HG03108 (cell line): ENCODE results near the gene TGFBR3.

Experiments used
- ATAC-seq: cut with Tn5 transposase; IDR thresholded peaks from one replicate; pipeline ENCODE4 v1.9.1; 2021; ENCODE audit warnings: moderate library complexity; ENCODE audit not compliant: unreplicated experiment

Gene TGFBR3

GRCh38 chr1:91718368-91718767, 167.6 kb downstream of the TGFBR3 start:
- ATAC-seq, result no peak

GRCh38 chr1:91717839-91718238, 168.1 kb downstream of the TGFBR3 start:
- ATAC-seq, result no peak

- ATAC-seq, result no peak
Measured at GRCh38 chr1:91716339-91716738, 169.6 kb downstream of the TGFBR3 start.

GRCh38 chr1:91715416-91716000, 170.4 kb downstream of the TGFBR3 start:
- no peak for ATAC-seq

GRCh38 chr1:91714867-91715381, 171.0 kb downstream of the TGFBR3 start:
- ATAC-seq, result no peak

GRCh38 chr1:91712981-91713841, 172.7 kb downstream of the TGFBR3 start:
- ATAC-seq, result peak; percentile 72

- no peak for ATAC-seq
Measured at GRCh38 chr1:91712393-91712792, 173.6 kb downstream of the TGFBR3 start.

GRCh38 chr1:91711504-91712247, 174.3 kb downstream of the TGFBR3 start:
- no peak for ATAC-seq

- no peak for ATAC-seq
Measured at GRCh38 chr1:91710261-91710660, 175.7 kb downstream of the TGFBR3 start.

GRCh38 chr1:91708691-91709090, 177.3 kb downstream of the TGFBR3 start:
- no peak for ATAC-seq

GRCh38 chr1:91707890-91708218, 178.1 kb downstream of the TGFBR3 start:
- no peak for ATAC-seq

- ATAC-seq, result no peak
Measured at GRCh38 chr1:91707114-91707889, 178.6 kb downstream of the TGFBR3 start.

GRCh38 chr1:91706140-91706957, 179.6 kb downstream of the TGFBR3 start:
- ATAC-seq, result no peak

GRCh38 chr1:91704746-91705145, 181.2 kb downstream of the TGFBR3 start:
- ATAC-seq, result no peak

- no peak for ATAC-seq
Measured at GRCh38 chr1:91703095-91703494, 182.9 kb downstream of the TGFBR3 start.

GRCh38 chr1:91701472-91701869, 184.5 kb downstream of the TGFBR3 start:
- no peak for ATAC-seq

- no peak for ATAC-seq
Measured at GRCh38 chr1:91700771-91701471, 185.0 kb downstream of the TGFBR3 start.

GRCh38 chr1:91700332-91700731, 185.6 kb downstream of the TGFBR3 start:
- ATAC-seq, result no peak

GRCh38 chr1:91699339-91699974, 186.5 kb downstream of the TGFBR3 start:
- no peak for ATAC-seq
